Measurements from ENCODE around the gene SPG21. TPM values are rescaled to one million over a fixed set of nuclear protein-coding genes. Genes with fewer than 3 reads are reported as not detected.

SPG21 gene
- total and polyA plus RNA-seq, 2 of the 8 experiments (the other 6 are each of a cell fraction or from before 2014, with no cell fraction given), result 67.3 to 72.7 TPM

DNA sequence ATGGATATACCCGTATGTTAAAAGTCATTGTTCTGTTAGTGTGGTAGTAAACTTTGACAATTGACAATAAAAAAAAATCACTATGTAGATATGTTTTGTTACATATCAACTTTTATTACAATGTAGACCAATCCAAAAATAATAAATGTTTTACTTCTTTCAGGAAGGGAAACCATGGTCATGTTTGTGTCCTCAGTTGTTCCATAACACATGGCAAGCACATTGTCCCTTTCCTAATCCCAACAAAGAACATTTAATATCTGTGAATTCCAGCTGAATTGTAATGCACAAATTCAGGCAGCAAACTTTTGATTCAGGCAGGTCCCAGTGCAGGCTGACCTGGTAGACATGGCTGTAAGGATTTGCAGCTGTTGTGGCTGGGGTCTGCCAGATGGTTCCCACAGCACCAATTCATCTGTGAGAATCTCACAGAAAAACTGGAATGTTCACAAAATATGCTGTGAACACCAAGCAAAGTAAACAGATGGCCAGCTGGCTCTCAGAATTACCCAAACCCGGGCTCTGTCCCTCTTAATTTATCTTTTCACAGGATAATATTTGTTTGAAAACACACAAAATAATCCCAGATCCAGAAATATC is 1.9 kb upstream of the SPG21 start (continued):
- TF ChIP-seq KDM4A (IDR thresholded peaks at IDR 0.05; ENCODE audit: low read depth, low read length, severe bottlenecking) (no peak), CEBPB (IDR thresholded peaks at IDR 0.05; ENCODE audit: low read depth, low read length) (no peak), CTBP2 (IDR thresholded peaks at IDR 0.05; ENCODE audit: borderline replicate concordance, insufficient read depth, insufficient read length, low read length) (no peak), SIRT6 (IDR thresholded peaks at IDR 0.05; ENCODE audit: low read length) (no peak), RBBP5 (IDR thresholded peaks at IDR 0.05; ENCODE audit: borderline replicate concordance, low read depth, low read length) (no peak), KDM1A (IDR thresholded peaks at IDR 0.05; ENCODE audit: borderline replicate concordance, low read length) (no peak), RFX5 (IDR thresholded peaks at IDR 0.05; ENCODE audit: borderline replicate concordance, low read depth, low read length) (no peak), BACH1 (IDR thresholded peaks at IDR 0.05; ENCODE audit: low read length) (no peak)

All from H1 (cell line).